ENCODE data around the gene SMARCD2. TPM values are rescaled to one million over a fixed set of nuclear protein-coding genes. Genes with fewer than 3 reads are reported as not detected.
A peak's percentile ranks its signal among the peaks of the same experiment; 100 is the strongest.

The SMARCD2 gene
- total RNA-seq, 2 donors from 2014 or later, result 68.8 to 82.1 TPM

DNA sequence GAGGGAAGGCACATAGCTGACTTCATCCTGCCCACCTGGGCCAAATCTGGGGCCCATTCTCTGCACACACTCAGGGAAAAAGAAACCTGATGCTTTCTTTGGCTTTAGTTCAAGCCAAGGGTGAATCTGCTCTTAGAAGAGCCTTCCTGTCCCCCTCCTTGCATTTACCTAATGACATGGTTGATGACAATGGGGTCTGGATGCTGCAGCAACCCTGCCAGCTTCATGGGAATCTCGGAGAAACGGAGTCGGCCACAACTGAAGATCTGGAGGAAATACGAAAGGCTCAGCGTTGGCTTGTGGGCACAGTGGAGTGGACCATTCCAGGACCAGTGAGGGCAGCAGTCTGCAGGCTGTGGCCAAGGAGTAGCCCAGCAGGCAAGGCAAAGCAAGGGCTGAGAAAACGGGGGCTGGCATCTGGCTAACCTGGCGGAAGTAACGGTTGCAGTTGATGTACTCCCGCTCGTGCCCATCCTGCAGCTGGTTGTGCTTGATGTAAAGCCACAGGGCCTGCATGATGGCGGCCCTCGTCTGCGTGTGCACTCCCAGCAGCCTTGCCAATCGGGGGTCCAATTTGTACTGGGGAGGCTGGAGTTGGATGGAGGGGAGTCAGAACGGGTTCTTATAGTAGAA lies 8.6 kb downstream of the SMARCD2 start:
- Histone ChIP-seq H3K27me3 (ENCODE audit: control insufficient read depth, insufficient read depth, low read length, poor library complexity, severe bottlenecking) (no peaks in the 10 kb centered on the region), H3K4me1 (ENCODE audit: control insufficient read depth, insufficient read depth, low read length) (no peaks in the 10 kb centered on the region), H3K9me3 (ENCODE audit: control insufficient read depth, low read length) (no peaks in the 10 kb centered on the region), H3K4me3 (ENCODE audit: low read length) (no peak overlapping the region), H3K27ac (ENCODE audit: low read depth, low read length) (no peak overlapping the region), H3K36me3 (ENCODE audit: control insufficient read depth, insufficient read depth, low read length) (peaks cover 64% of the 10 kb centered on the region), H3K9ac (ENCODE audit: extremely low read depth, low read length, poor library complexity, severe bottlenecking) (no peak overlapping the region)
- Mint-ChIP-seq H3K9me3 (no peaks in the 10 kb centered on the region), H3K27ac (no peak overlapping the region), H3K4me3 (no peak overlapping the region), H3K27me3 (ENCODE audit: insufficient read depth) (no peaks in the 10 kb centered on the region), H3K4me1 (peaks cover 3% of the 10 kb centered on the region), H3K36me3 (ENCODE audit: low read depth) (peaks cover 73% of the 10 kb centered on the region)
- DNase-seq, result no peak
- 94 to 100% methylated on average over 4 to 15 of the region's 15 CpGs for WGBS, 2 experiments (ENCODE audit: insufficient coverage in 1 of 2, insufficient read length in 1 of 2)
- TF ChIP-seq, protein P1, sequence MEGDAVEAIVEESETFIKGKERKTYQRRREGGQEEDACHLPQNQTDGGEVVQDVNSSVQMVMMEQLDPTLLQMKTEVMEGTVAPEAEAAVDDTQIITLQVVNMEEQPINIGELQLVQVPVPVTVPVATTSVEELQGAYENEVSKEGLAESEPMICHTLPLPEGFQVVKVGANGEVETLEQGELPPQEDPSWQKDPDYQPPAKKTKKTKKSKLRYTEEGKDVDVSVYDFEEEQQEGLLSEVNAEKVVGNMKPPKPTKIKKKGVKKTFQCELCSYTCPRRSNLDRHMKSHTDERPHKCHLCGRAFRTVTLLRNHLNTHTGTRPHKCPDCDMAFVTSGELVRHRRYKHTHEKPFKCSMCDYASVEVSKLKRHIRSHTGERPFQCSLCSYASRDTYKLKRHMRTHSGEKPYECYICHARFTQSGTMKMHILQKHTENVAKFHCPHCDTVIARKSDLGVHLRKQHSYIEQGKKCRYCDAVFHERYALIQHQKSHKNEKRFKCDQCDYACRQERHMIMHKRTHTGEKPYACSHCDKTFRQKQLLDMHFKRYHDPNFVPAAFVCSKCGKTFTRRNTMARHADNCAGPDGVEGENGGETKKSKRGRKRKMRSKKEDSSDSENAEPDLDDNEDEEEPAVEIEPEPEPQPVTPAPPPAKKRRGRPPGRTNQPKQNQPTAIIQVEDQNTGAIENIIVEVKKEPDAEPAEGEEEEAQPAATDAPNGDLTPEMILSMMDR (conservative IDR thresholded peaks at IDR 0.05), result no peak

DNA sequence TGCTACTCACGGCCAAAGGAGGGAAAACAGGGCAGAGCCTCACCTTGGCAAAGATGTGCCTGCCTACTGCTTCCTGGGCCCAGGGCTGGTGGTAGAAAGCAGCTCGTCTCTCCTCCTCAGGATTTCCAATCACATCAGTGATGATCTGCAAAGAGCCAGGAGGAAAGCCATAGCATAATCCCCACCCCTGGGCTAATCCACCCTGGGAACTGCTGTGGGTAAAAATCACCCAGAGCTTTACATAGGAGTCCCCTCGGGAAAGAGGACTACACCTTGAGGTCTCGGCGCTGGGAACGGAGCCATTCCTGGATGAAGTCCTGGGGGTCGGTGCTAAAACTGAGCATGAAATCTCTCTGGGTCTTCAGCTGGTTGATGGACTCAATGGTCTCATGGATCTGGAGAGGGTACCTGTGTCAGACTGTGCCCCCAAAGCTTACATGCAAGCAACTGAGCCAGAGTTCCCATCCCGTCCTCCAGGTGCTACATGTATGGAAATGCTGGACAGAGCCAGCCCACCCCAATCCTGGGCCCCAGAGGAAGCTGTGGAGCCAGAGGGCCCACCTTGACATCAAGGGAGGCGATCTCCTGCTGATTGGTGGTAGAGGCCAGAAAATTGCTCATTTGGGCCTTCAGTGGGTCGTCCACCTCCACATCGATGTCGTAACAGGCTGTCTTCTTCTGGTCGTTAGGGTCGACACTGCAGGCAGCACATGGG lies 9.3 kb downstream of the SMARCD2 start:
- H3K4me1 ChIP-seq (ENCODE audit: control insufficient read depth, insufficient read depth, low read length), result no peaks in the 10 kb centered on the region
- H3K36me3 ChIP-seq (ENCODE audit: control insufficient read depth, insufficient read depth, low read length), result peaks cover 67% of the 10 kb centered on the region
- H3K27me3 ChIP-seq (ENCODE audit: control insufficient read depth, insufficient read depth, low read length, poor library complexity, severe bottlenecking), result no peaks in the 10 kb centered on the region
- Mint-ChIP-seq H3K9me3 (no peaks in the 10 kb centered on the region), H3K4me1 (peaks cover 8% of the 10 kb centered on the region), H3K27ac (no peak overlapping the region), H3K27me3 (ENCODE audit: insufficient read depth) (no peaks in the 10 kb centered on the region), H3K4me3 (no peak overlapping the region), H3K36me3 (ENCODE audit: low read depth) (peaks cover 75% of the 10 kb centered on the region)
- WGBS, 2 experiments (ENCODE audit: insufficient coverage in 1 of 2, insufficient read length in 1 of 2), result 95 to 97% methylated on average over 11 to 14 of the region's 14 CpGs
- H3K9me3 ChIP-seq (ENCODE audit: control insufficient read depth, low read length), result no peaks in the 10 kb centered on the region
- no peak overlapping the region for H3K4me3 ChIP-seq (ENCODE audit: low read length)
- H3K9ac ChIP-seq (ENCODE audit: extremely low read depth, low read length, poor library complexity, severe bottlenecking), result no peak overlapping the region
- TF ChIP-seq, protein P1 (conservative IDR thresholded peaks at IDR 0.05), result no peak
- no peak overlapping the region for H3K27ac ChIP-seq (ENCODE audit: low read depth, low read length)
- no peak for DNase-seq

DNA sequence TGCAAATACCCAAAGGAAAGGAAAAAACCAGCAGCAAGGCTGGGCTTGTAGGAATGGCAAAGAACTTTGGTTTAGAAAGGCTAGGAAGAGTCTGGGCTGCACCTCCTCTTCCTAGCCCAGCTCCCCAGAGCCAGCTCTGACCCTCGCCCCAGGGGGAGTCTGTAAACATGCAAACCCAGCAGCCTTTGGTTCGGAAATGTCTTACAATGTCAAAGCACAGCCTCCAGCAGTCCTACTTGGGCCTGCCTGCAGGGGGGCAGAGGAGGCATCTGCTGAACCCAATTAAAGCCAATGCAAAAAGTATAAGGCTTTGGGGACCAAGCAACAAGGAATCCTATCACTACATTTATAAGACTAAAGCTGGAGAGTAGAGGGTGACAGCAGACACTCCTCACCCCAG lies 10.0 kb downstream of the SMARCD2 start:
- H3K4me1 ChIP-seq (ENCODE audit: control insufficient read depth, insufficient read depth, low read length), result no peaks in the 10 kb centered on the region
- TF ChIP-seq, protein P1 (conservative IDR thresholded peaks at IDR 0.05), result peak; percentile 47
- Mint-ChIP-seq H3K27ac (peak overlapping the region; percentile 74), H3K4me1 (peaks cover 11% of the 10 kb centered on the region), H3K4me3 (no peak overlapping the region), H3K9me3 (no peaks in the 10 kb centered on the region), H3K27me3 (ENCODE audit: insufficient read depth) (no peaks in the 10 kb centered on the region), H3K36me3 (ENCODE audit: low read depth) (peaks cover 75% of the 10 kb centered on the region)
- no peaks in the 10 kb centered on the region for H3K9me3 ChIP-seq (ENCODE audit: control insufficient read depth, low read length)
- H3K27ac ChIP-seq (ENCODE audit: low read depth, low read length), result no peak overlapping the region
- H3K4me3 ChIP-seq (ENCODE audit: low read length), result no peak overlapping the region
- no peak for DNase-seq
- peaks cover 67% of the 10 kb centered on the region for H3K36me3 ChIP-seq (ENCODE audit: control insufficient read depth, insufficient read depth, low read length)
- no peak overlapping the region for H3K9ac ChIP-seq (ENCODE audit: extremely low read depth, low read length, poor library complexity, severe bottlenecking)
- WGBS, 2 experiments (ENCODE audit: insufficient coverage in 1 of 2, insufficient read length in 1 of 2), result 80 to 88% methylated on average over 1 to 2 of the region's 2 CpGs
- no peaks in the 10 kb centered on the region for H3K27me3 ChIP-seq (ENCODE audit: control insufficient read depth, insufficient read depth, low read length, poor library complexity, severe bottlenecking)
